OCI-LY3 (cell line): Measurements from ENCODE around the gene GPATCH8.

ENCODE experiments used
- EZH2phosphoT487 ChIP-seq: fragments of 200-600 bp; shearing (Covaris generic); IDR thresholded peaks from 2 replicates; pipeline ENCODE4 v1.6.1; 2018; ENCODE audit warnings: antibody characterized with exemption, mixed run types, low read depth
- TF ChIP-seq, protein P1 (sequence below): fragments of 200-600, 300-600 bp; sonication (generic); IDR thresholded peaks from 2 replicates; pipeline ENCODE4 v1.5.1; 2014; ENCODE audit warnings: antibody characterized with exemption, low read length, low read depth

DNA sequence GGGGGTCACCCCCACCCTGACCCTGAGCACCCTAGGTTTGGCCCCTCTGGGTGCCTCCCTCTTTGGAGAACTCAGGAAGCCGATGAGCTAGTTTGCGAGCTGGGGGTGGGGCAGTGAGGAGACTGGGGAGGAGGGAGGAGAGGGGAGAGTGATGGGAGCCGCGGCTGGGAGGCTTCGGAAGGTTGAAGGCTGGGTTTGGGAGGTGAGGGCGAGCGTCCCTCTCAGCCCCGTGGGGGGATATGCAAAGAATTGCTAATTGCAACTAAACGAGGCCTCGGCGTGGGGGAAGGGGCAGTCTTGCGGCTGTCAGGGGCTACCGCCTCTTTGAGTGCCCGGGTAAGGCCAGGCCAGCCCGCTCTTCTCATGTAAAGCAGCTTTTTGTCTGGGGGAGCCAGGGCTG, 36.5 kb upstream of the GPATCH8 start:
- TF ChIP-seq, protein P1, sequence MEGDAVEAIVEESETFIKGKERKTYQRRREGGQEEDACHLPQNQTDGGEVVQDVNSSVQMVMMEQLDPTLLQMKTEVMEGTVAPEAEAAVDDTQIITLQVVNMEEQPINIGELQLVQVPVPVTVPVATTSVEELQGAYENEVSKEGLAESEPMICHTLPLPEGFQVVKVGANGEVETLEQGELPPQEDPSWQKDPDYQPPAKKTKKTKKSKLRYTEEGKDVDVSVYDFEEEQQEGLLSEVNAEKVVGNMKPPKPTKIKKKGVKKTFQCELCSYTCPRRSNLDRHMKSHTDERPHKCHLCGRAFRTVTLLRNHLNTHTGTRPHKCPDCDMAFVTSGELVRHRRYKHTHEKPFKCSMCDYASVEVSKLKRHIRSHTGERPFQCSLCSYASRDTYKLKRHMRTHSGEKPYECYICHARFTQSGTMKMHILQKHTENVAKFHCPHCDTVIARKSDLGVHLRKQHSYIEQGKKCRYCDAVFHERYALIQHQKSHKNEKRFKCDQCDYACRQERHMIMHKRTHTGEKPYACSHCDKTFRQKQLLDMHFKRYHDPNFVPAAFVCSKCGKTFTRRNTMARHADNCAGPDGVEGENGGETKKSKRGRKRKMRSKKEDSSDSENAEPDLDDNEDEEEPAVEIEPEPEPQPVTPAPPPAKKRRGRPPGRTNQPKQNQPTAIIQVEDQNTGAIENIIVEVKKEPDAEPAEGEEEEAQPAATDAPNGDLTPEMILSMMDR = no peak
- no peak for TF ChIP-seq EZH2phosphoT487
